GM23338 (cell line): ENCODE measurements around the gene ACOXL.

Experiments used
- CREB1 ChIP-seq: fragments of 250-450 bp; sonication (Bioruptor Pico); IDR thresholded peaks from 2 replicates; pipeline ENCODE4 v1.5.0; 2020; ENCODE audit warnings: low read depth, mild to moderate bottlenecking, moderate library complexity
- CTCF ChIP-seq, 2 experiments: fragments of 200-600 bp in 1 of 2; sonication (generic) in 1 of 2; conservative IDR thresholded peaks; 2 replicates each; pipeline versions ENCODE4 v1.5.1 to v1.6.1; 2016 to 2017; ENCODE audit warnings: antibody characterized with exemption in 2 of 2, low read depth in 2 of 2, mild to moderate bottlenecking in 2 of 2, moderate library complexity in 1 of 2
- ETS1 ChIP-seq: IDR thresholded peaks from 2 replicates; pipeline ENCODE4 v1.6.1; 2016; ENCODE audit warnings: antibody characterized with exemption
- EZH2 ChIP-seq: fragments of 200-600 bp; sonication (generic); IDR thresholded peaks from one replicate; pipeline ENCODE4 v1.8.0; 2017; ENCODE audit warnings: antibody characterized with exemption, mild to moderate bottlenecking, low read depth; ENCODE audit not compliant: unreplicated experiment
- EZH2phosphoT487 ChIP-seq: fragments of 200-600 bp; sonication (generic); IDR thresholded peaks from one replicate; pipeline ENCODE4 v1.8.1; 2018; ENCODE audit warnings: antibody characterized with exemption; ENCODE audit not compliant: unreplicated experiment
- JUNB ChIP-seq: IDR thresholded peaks from one replicate; pipeline ENCODE4 v1.6.1; 2016; ENCODE audit warnings: antibody characterized with exemption; ENCODE audit not compliant: unreplicated experiment
- POLR2AphosphoS5 ChIP-seq: IDR thresholded peaks from 2 replicates; pipeline ENCODE4 v1.6.1; 2016; ENCODE audit warnings: antibody characterized with exemption, low read depth
- REST ChIP-seq: IDR thresholded peaks from one replicate; pipeline ENCODE4 v1.6.1; 2018; ENCODE audit warnings: antibody characterized with exemption; ENCODE audit not compliant: unreplicated experiment
- STAT1 ChIP-seq: IDR thresholded peaks from one replicate; pipeline ENCODE4 v1.6.1; 2016; ENCODE audit warnings: antibody characterized with exemption; ENCODE audit not compliant: unreplicated experiment
- ZNF331 ChIP-seq: fragments of 250-450 bp; sonication (Bioruptor Pico); IDR thresholded peaks from 2 replicates; pipeline ENCODE4 v1.5.0; 2020; ENCODE audit warnings: low read depth, mild to moderate bottlenecking, moderate library complexity
- ZNF462 ChIP-seq: fragments of 250-450 bp; sonication (Bioruptor Pico); IDR thresholded peaks from 2 replicates; pipeline ENCODE4 v1.5.0; 2020; ENCODE audit warnings: mild to moderate bottlenecking, moderate library complexity

- TF ChIP-seq CTCF (conservative IDR thresholded peaks at IDR 0.05; ENCODE audit: low read depth in 2 of 2) (no peak), ETS1 (no peak), EZH2phosphoT487 (no peak), EZH2 (no peak), REST (no peak), POLR2AphosphoS5 (no peak), JUNB (no peak), CREB1 (CRISPR knock-in tag) (no peak), ZNF331 (CRISPR knock-in tag) (no peak), ZNF462 (CRISPR knock-in tag) (no peak), STAT1 (no peak)
Measured at GRCh38 chr2:111019381-111019780, 287.0 kb downstream of the ACOXL start.
